Astrocyte (in vitro differentiated cells and primary cell): ENCODE measurements around the gene NUBP2.

Experiments used
- EZH2 ChIP-seq: IDR thresholded peaks from 2 replicates; pipeline ENCODE4 v1.6.1; 2012; ENCODE audit warnings: mild to moderate bottlenecking, low read length, inconsistent platforms; ENCODE audit not compliant: insufficient read depth
- TF ChIP-seq, protein P1 (sequence below): IDR thresholded peaks from 2 replicates; pipeline ENCODE4 v1.5.1; 2011; ENCODE audit warnings: low read depth, mild to moderate bottlenecking, inconsistent platforms, low read length, moderate library complexity; ENCODE audit not compliant: insufficient read depth

DNA sequence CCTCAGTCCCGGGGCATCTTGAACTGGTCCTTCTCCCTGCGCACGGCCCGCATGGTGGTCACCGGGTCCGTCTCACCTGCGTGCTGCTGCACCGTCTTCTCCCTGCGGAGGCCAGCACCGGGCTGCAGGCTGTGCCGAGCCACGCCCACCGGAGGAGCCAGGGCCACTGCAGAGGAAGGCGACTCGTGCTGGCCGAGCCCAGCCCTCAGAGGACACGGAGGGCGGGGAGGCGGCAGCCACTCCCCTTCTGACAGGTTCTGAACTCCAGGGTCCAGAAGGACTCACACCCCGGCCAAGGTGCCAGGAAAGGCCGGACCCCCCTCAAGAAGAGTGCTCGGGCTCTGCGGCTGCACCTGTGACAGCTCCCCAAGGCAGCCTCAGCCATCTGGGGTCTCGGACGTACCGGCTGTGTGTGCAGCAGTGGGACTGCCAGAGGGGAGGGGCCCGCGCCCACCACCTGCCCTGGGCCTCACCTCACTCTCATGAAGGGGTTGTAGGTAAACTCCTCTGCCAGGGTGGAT, 26.6 kb downstream of the NUBP2 start:
- TF ChIP-seq, protein P1, sequence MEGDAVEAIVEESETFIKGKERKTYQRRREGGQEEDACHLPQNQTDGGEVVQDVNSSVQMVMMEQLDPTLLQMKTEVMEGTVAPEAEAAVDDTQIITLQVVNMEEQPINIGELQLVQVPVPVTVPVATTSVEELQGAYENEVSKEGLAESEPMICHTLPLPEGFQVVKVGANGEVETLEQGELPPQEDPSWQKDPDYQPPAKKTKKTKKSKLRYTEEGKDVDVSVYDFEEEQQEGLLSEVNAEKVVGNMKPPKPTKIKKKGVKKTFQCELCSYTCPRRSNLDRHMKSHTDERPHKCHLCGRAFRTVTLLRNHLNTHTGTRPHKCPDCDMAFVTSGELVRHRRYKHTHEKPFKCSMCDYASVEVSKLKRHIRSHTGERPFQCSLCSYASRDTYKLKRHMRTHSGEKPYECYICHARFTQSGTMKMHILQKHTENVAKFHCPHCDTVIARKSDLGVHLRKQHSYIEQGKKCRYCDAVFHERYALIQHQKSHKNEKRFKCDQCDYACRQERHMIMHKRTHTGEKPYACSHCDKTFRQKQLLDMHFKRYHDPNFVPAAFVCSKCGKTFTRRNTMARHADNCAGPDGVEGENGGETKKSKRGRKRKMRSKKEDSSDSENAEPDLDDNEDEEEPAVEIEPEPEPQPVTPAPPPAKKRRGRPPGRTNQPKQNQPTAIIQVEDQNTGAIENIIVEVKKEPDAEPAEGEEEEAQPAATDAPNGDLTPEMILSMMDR = no peak
- no peak for TF ChIP-seq EZH2
